Measurements from ENCODE around the gene BDKRB1.
A peak's percentile ranks its signal among the peaks of the same experiment; 100 is the strongest.

BDKRB1 gene

DNA sequence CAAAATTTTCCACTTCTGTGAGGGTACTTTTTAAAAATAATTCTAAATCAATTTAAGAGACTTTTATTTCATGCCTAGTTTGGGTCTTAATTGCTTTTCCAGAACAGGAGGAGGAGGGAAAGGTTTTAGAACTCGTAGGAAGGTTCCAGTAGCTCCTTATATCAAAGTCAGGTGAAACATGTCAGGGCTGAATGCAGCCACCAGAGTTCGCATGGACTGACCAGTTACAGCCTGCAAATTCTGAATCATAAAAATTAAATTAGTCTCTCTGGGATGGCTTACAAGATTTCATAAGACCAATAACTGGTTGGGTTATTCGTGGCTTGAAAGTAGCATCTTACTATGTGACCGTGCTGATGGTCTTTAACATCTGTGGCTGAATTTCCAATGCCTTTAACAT lies 397 bp downstream of the BDKRB1 start:
- TF ChIP-seq, protein P1, sequence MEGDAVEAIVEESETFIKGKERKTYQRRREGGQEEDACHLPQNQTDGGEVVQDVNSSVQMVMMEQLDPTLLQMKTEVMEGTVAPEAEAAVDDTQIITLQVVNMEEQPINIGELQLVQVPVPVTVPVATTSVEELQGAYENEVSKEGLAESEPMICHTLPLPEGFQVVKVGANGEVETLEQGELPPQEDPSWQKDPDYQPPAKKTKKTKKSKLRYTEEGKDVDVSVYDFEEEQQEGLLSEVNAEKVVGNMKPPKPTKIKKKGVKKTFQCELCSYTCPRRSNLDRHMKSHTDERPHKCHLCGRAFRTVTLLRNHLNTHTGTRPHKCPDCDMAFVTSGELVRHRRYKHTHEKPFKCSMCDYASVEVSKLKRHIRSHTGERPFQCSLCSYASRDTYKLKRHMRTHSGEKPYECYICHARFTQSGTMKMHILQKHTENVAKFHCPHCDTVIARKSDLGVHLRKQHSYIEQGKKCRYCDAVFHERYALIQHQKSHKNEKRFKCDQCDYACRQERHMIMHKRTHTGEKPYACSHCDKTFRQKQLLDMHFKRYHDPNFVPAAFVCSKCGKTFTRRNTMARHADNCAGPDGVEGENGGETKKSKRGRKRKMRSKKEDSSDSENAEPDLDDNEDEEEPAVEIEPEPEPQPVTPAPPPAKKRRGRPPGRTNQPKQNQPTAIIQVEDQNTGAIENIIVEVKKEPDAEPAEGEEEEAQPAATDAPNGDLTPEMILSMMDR (conservative IDR thresholded peaks at IDR 0.05; ENCODE audit: low read depth, low read length): no peak
- DNase-seq (ENCODE audit: low read depth): no peak
- no peak overlapping the region for H3K4me3 ChIP-seq (ENCODE audit: low read depth, low read length)

DNA sequence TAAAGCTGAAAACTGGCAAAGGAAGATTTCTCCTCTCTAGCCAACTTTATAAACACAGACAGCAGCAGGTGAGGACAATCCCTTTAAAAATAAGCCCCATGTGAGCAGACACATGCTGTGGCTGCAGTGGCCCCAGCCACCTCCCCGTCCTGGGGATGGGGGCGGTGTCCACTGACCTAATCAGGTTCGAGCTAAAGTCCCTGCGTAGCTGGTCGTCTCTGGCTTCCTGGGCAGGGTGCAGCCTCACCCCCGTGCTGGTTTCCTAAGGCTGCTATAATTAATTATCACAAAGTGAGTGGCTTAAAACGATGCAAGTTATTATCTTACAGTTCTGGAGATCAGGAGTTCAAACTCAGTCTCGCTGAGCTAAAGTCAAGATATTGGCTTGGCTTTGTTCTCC lies 1.0 kb downstream of the BDKRB1 start:
- TF ChIP-seq, protein P1 (conservative IDR thresholded peaks at IDR 0.05; ENCODE audit: low read depth, low read length): no peak
- DNase-seq (ENCODE audit: low read depth): no peak
- H3K4me3 ChIP-seq (ENCODE audit: low read depth, low read length): no peak overlapping the region

DNA sequence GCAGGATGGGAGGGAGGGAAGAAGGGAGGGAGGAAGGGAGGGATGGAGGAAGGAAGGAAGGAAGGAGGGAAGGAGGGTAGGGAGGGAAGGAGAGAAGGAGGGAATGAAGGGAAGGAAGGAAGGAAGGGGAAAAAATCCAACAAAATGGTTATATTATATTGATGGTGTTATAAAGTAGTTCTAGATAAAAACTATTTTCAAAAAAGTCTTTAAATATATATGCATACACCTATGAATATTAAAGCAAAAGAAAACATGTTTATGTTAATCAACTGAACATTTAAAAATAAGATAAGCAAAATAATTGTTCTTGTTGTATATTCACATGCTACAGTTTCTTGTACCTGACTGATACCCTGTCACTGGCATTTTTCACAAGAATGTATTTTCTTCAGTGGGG lies 1.9 kb downstream of the BDKRB1 start:
- DNase-seq (ENCODE audit: low read depth): no peak
- TF ChIP-seq, protein P1 (conservative IDR thresholded peaks at IDR 0.05; ENCODE audit: low read depth, low read length): no peak
- no peak overlapping the region for H3K4me3 ChIP-seq (ENCODE audit: low read depth, low read length)

DNA sequence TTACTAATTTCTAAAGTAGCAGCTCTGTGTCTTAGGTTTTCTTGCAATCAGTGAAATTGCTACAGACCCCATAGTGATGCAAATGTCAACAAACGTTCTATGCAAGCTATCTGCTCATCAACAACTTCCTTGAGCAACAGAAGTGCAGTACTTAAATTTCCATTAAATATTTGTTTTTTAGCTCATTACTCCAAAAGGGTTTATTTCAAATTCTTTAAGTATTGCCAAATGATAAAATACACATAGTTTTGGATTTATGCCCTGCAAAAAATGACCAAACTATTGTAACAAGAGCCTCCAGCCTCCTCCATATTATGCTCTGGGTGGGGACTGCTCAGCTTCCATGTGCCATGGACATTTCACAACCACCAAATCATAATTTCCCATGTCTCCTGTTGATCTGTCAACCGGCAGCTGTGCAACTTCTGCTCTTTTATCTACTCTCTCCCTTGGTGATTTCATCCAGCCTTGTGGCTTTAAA lies 4.4 kb downstream of the BDKRB1 start:
- peak; percentile 79 for DNase-seq (ENCODE audit: low read depth)
- TF ChIP-seq, protein P1 (conservative IDR thresholded peaks at IDR 0.05; ENCODE audit: low read depth, low read length): no peak
- no peak overlapping the region for H3K4me3 ChIP-seq (ENCODE audit: low read depth, low read length)

DNA sequence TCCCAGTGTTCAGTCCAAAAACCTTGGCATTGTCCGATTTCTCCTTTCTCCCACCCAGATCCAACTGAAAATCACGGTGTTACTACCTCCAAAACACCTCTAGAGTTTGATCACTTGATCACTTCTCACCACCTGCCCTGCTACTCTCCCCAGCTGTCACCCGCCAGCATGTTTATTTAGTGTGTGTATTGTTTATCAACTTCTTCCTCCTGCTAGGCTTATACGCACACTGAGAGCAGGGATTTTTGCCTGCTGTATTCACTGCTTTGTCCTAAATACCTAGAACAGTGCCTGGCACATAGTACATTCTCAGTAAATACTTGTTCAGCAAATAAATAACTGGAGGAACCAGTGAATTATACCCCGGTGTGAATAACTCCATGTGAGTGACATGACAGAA lies 5.0 kb downstream of the BDKRB1 start:
- TF ChIP-seq, protein P1 (conservative IDR thresholded peaks at IDR 0.05; ENCODE audit: low read depth, low read length): no peak
- DNase-seq (ENCODE audit: low read depth): no peak
- no peak overlapping the region for H3K4me3 ChIP-seq (ENCODE audit: low read depth, low read length)

DNA sequence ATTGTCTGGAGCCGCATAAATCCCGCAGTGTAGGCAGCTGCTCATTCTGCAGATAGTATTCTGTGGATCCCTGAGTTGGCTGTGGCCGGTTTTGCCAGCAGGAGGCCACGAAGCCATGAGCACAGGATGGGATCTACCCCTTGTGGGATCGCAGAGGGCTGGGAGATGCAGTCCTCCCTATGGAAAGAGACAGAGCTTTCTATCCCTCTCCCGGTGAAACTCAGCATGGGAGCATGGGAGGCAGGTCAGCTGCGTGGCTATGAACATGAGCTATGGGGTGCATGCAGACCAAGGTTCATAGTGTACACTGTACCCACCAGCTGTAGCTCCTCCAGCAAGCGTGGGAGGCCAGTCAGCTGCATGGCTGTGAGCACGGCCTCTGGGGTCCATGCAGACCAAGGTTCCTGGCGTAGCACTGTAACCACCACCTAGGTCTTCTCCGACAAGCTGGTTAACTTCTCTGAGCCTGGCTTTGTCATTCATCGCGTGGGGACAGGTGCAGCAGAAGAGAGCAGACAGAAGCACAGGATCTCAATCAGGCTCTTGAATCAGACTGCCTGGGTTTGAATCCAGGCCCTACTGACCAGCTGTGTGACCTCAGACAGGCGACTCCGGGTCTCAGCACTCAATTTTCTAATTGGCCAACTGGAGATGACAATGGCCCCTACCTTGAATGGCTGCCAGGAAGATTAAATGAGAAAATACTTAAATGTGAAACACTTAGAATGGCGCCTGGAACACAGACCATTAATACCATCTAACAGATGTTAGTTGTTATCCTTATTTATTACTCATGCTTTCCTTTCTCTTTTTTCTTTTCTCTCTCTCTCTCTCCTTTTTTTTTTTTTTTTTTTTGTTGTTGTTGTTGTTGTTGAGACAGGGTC lies 6.0 kb downstream of the BDKRB1 start:
- TF ChIP-seq, protein P1 (conservative IDR thresholded peaks at IDR 0.05; ENCODE audit: low read depth, low read length): peak; percentile 17
- no peak overlapping the region for H3K4me3 ChIP-seq (ENCODE audit: low read depth, low read length)
- DNase-seq (ENCODE audit: low read depth): no peak

Measured in choroid plexus epithelial cell (primary cell).